ENCODE data around the gene YWHAH. TPM values are rescaled to one million over a fixed set of nuclear protein-coding genes. Genes with fewer than 3 reads are reported as not detected.
A peak's percentile ranks its signal among the peaks of the same experiment; 100 is the strongest.

YWHAH gene
- total and polyA plus RNA-seq, 9 of the 15 experiments (the other 6 are each of a cell fraction or from before 2014, with no cell fraction given), result 32.0 to 177 (median 114) TPM

DNA sequence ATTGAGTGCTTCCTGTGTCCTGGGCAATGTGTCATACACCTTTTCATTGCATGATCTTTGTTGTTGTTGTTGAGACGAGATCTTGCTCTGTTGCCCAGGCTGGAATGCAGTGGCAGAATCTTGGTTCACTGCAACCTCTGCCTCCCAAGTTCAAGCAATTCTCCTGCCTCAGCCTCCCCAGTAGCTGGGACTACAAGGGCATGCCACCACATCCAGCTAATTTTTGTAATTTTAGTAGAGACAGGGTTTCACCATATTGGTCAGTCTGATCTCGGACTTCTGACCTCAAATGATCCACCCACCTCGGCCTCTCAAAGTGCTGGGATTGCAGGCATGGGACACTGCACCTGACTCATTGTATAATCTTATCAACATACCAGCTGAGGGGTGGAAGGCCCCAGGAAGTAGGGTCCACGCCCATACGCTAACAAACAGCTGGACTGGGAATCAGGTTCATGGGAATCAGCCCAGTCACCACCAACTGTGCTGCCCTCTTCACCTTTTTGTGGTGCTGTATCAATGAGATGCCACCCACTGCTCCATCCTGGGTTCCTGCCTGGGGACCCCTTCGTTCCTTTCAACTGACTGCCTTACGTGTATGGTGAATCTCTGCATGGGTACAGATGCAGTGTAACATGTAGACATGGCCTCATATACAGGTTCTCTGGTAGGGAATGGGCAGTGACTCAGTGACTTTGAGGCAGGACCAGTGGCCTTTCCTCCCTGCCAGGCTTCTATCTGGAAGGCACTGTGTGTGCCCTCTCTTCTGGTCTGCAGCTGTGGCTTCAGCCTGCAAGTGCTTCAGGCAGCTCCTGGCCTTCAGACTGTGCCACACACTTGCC lies 32.5 kb upstream of the YWHAH start (continued):
- TF ChIP-seq, protein P1, sequence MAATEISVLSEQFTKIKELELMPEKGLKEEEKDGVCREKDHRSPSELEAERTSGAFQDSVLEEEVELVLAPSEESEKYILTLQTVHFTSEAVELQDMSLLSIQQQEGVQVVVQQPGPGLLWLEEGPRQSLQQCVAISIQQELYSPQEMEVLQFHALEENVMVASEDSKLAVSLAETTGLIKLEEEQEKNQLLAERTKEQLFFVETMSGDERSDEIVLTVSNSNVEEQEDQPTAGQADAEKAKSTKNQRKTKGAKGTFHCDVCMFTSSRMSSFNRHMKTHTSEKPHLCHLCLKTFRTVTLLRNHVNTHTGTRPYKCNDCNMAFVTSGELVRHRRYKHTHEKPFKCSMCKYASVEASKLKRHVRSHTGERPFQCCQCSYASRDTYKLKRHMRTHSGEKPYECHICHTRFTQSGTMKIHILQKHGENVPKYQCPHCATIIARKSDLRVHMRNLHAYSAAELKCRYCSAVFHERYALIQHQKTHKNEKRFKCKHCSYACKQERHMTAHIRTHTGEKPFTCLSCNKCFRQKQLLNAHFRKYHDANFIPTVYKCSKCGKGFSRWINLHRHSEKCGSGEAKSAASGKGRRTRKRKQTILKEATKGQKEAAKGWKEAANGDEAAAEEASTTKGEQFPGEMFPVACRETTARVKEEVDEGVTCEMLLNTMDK (IDR thresholded peaks at IDR 0.05; ENCODE audit: borderline replicate concordance, insufficient read depth, low read depth, low read length, poor library complexity, severe bottlenecking), result no peak
- TF ChIP-seq KLF6 (CRISPR knock-in tag; IDR thresholded peaks at IDR 0.05; ENCODE audit: borderline replicate concordance) (no peak), L3MBTL2 (IDR thresholded peaks at IDR 0.05) (no peak), ZNF174 (CRISPR knock-in tag; IDR thresholded peaks at IDR 0.05) (no peak), HEY1 (CRISPR knock-in tag; IDR thresholded peaks at IDR 0.05; ENCODE audit: borderline replicate concordance) (no peak), SETDB1 (IDR thresholded peaks at IDR 0.05; ENCODE audit: low read length) (no peak), NUFIP1 (IDR thresholded peaks at IDR 0.05; ENCODE audit: partially characterized antibody) (no peak), ARNT (IDR thresholded peaks at IDR 0.05) (no peak), PHF21A (IDR thresholded peaks at IDR 0.05; ENCODE audit: borderline replicate concordance, low read depth) (no peak), ZNF239 (CRISPR knock-in tag; IDR thresholded peaks at IDR 0.05) (no peak), TEAD1 (CRISPR knock-in tag; IDR thresholded peaks at IDR 0.05) (no peak), CAMTA2 (CRISPR knock-in tag; conservative IDR thresholded peaks at IDR 0.05) (no peak), DACH1 (IDR thresholded peaks at IDR 0.05; ENCODE audit: partially characterized antibody) (peak; percentile 55), IFI16 (CRISPR knock-in tag; IDR thresholded peaks at IDR 0.05) (no peak), MTA1 (IDR thresholded peaks at IDR 0.05; ENCODE audit: borderline replicate concordance) (no peak), FUS (optimal IDR thresholded peaks at IDR 0.05; ENCODE audit: low read depth, low read length) (no peak), CREBBP (IDR thresholded peaks at IDR 0.05; ENCODE audit: low read depth, low read length) (no peak)
- TF ChIP-seq, protein P2, sequence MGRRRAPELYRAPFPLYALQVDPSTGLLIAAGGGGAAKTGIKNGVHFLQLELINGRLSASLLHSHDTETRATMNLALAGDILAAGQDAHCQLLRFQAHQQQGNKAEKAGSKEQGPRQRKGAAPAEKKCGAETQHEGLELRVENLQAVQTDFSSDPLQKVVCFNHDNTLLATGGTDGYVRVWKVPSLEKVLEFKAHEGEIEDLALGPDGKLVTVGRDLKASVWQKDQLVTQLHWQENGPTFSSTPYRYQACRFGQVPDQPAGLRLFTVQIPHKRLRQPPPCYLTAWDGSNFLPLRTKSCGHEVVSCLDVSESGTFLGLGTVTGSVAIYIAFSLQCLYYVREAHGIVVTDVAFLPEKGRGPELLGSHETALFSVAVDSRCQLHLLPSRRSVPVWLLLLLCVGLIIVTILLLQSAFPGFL (CRISPR knock-in tag; IDR thresholded peaks at IDR 0.05), result no peak
- TF ChIP-seq, protein P3, sequence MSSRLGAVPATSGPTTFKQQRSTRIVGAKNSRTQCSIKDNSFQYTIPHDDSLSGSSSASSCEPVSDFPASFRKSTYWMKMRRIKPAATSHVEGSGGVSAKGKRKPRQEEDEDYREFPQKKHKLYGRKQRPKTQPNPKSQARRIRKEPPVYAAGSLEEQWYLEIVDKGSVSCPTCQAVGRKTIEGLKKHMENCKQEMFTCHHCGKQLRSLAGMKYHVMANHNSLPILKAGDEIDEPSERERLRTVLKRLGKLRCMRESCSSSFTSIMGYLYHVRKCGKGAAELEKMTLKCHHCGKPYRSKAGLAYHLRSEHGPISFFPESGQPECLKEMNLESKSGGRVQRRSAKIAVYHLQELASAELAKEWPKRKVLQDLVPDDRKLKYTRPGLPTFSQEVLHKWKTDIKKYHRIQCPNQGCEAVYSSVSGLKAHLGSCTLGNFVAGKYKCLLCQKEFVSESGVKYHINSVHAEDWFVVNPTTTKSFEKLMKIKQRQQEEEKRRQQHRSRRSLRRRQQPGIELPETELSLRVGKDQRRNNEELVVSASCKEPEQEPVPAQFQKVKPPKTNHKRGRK (tag; IDR thresholded peaks at IDR 0.05), result no peak
- TF ChIP-seq, protein P4, sequence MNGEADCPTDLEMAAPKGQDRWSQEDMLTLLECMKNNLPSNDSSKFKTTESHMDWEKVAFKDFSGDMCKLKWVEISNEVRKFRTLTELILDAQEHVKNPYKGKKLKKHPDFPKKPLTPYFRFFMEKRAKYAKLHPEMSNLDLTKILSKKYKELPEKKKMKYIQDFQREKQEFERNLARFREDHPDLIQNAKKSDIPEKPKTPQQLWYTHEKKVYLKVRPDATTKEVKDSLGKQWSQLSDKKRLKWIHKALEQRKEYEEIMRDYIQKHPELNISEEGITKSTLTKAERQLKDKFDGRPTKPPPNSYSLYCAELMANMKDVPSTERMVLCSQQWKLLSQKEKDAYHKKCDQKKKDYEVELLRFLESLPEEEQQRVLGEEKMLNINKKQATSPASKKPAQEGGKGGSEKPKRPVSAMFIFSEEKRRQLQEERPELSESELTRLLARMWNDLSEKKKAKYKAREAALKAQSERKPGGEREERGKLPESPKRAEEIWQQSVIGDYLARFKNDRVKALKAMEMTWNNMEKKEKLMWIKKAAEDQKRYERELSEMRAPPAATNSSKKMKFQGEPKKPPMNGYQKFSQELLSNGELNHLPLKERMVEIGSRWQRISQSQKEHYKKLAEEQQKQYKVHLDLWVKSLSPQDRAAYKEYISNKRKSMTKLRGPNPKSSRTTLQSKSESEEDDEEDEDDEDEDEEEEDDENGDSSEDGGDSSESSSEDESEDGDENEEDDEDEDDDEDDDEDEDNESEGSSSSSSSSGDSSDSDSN (IDR thresholded peaks at IDR 0.05; ENCODE audit: borderline replicate concordance in 1 of 2, low read depth in 2 of 2, low read length in 2 of 2), result no peak
- TF ChIP-seq, protein P5, sequence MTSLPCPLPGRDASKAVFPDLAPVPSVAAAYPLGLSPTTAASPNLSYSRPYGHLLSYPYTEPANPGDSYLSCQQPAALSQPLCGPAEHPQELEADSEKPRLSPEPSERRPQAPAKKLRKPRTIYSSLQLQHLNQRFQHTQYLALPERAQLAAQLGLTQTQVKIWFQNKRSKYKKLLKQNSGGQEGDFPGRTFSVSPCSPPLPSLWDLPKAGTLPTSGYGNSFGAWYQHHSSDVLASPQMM (CRISPR knock-in tag; IDR thresholded peaks at IDR 0.05), result no peak
